T-helper 17 cell (primary cell): Measurements from ENCODE around the gene SDK1. TPM values are rescaled to one million over a fixed set of nuclear protein-coding genes. Genes with fewer than 3 reads are reported as not detected.

Source experiments
- ATAC-seq: fragments of 150-1000 bp; cut with Tn5 transposase; 2 replicates; pipeline ENCODE4 v1.10.0; 2021; ENCODE audit warnings: mild to moderate bottlenecking, moderate library complexity
- DNase-seq, 3 donors: peaks; one replicate each; pipeline versions ENCODE4 v3.0.0 to v3.0.0-alpha.2; 2020 to 2021
- H3K9me3 ChIP-seq: one replicate; pipeline ENCODE4 v1.7.0; 2013; ENCODE audit warnings: low read length, mild to moderate bottlenecking; ENCODE audit not compliant: control insufficient read depth, poor library complexity, severe bottlenecking
- H3K27ac Mint-ChIP-seq: one replicate; pipeline ENCODE4 v1.8.0; 2022; ENCODE audit warnings: mild to moderate bottlenecking, moderate library complexity, mixed read lengths
- H3K27me3 Mint-ChIP-seq: one replicate; pipeline ENCODE4 v1.8.0; 2022; ENCODE audit warnings: mixed read lengths
- H3K36me3 Mint-ChIP-seq: one replicate; pipeline ENCODE4 v1.8.0; 2022; ENCODE audit warnings: low read depth, mixed read lengths
- H3K4me1 Mint-ChIP-seq: one replicate; pipeline ENCODE4 v1.8.0; 2022; ENCODE audit warnings: mild to moderate bottlenecking, mixed read lengths
- H3K4me3 Mint-ChIP-seq: one replicate; pipeline ENCODE4 v1.8.0; 2022; ENCODE audit warnings: mild to moderate bottlenecking, moderate library complexity, mixed read lengths
- total RNA-seq, 4 donors: library from RNA in 2 of 4; stranded (reverse) in 2 of 4; gene quantifications; one replicate each; pipeline ENCODE4 v1.2.3 and lab custom pipeline; 2022 to 2026

The SDK1 gene
- total RNA-seq, 2 donors from 2014 or later = 0.12 to 0.13 TPM

DNA sequence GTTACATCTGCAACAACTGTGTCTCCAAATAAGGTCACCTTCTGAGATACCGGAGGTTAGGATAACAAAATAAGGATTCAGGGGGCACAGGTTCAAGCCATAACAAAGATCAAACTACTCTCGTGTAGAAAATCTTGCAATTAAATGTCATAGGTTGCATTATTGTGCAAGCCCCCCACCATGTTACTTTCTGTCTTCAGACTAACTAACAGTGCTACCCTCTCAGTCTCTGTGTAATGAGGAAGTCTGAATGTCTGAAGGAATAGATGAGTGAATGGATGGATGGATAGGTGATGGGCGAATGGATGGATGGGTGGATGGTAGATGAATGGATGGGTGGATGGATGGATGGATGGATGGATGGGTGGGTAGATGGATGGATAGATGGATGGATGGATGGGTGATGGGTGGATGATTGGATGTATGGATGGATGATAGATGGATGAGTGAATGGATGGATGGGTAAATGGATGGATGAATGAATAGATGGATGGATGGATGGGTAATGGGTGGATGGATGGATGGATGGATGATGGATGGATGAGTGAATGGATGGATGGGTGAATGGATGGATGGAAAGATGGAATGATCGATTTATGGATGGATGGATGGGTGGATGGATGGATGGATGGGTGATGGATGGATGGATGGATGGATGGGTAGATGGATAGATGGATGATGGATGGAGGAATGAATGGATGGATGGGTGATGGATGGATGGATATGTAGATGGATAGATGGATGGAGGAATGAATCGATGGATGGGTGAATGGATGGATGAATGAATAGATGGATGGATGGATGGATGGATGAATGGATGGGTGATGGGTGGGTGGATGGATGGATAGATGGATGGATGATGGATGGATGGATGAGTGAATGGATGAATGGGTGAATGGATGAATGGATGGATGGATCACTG, 823.8 kb downstream of the SDK1 start:
- Mint-ChIP-seq H3K36me3 (peaks cover 2% of the 10 kb centered on the region), H3K27ac (no peak overlapping the region), H3K4me3 (no peak overlapping the region), H3K27me3 (no peaks in the 10 kb centered on the region), H3K4me1 (no peaks in the 10 kb centered on the region)
- H3K9me3 ChIP-seq = no peaks in the 10 kb centered on the region
- DNase-seq (no peak), ATAC-seq (no peak)

DNA sequence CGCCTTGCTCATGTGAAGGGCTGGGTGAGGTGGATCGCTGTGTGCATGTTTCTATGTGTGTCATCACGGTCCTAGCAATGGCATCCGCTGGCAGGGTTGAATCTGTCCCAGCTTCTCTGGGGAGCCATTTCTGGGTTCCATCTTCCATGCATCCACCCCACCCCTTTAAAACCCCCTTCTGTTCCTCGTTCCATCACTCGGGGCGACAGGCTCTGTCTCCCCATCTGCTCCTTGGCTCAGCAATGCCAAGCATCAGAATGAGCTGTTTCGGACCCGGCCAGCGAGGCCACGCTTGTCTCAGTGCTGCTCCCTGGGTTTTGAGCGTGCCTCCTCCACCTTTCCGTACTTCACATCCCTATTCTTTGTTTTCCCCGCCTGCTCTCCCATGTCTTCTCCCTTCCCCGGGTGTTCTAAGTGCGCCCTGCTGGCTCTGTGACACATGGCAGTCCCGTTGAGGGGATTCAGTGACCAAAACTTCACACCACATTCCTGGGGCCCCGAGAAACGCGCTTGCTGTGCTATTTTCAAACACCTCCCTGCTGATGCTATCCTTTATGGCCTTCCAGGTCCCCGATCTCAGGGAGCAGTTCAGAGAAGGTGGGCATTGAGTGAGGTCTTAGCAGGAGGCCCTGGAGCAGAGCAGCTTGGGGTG, 827.0 kb downstream of the SDK1 start:
- DNase-seq (no peak), ATAC-seq (no peak)
- H3K4me1 Mint-ChIP-seq = no peaks in the 10 kb centered on the region
- H3K9me3 ChIP-seq = no peaks in the 10 kb centered on the region
- H3K4me3 Mint-ChIP-seq = no peak overlapping the region
- no peaks in the 10 kb centered on the region for H3K27me3 Mint-ChIP-seq
- no peaks in the 10 kb centered on the region for H3K36me3 Mint-ChIP-seq
- no peak overlapping the region for H3K27ac Mint-ChIP-seq

DNA sequence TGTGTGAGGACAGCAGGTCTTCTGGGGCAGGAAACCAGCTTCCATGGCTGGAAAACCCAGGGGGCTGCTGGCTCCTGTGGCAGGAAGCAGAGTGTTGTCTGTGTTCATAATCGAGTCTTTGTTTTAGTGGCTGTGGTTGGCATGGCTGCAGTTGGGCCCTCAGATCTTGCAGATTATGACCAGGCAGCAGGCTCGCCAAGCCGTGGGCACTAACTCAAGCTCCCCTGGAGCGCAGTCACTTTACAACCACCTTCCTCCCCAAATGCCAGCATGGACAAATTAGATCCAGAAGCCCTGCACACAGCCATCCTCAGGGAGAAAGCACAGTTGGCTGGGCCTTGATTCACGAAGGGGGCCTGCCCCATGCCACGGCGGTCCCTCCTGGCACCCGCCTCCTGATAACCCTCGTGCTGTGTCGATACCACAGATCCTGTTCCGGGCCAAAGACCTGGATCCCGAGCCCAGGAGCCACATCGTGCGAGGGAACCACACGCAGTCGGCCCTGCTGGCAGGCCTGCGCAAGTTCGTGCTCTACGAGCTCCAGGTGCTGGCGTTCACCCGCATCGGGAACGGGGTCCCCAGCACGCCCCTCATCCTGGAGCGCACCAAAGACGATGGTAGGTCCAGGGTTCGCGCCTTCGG, 828.5 kb downstream of the SDK1 start:
- no peaks in the 10 kb centered on the region for H3K9me3 ChIP-seq
- no peak overlapping the region for H3K27ac Mint-ChIP-seq
- no peak for DNase-seq
- H3K27me3 Mint-ChIP-seq = no peaks in the 10 kb centered on the region
- no peaks in the 10 kb centered on the region for H3K4me1 Mint-ChIP-seq
- ATAC-seq = no peak
- H3K4me3 Mint-ChIP-seq = no peak overlapping the region
- no peaks in the 10 kb centered on the region for H3K36me3 Mint-ChIP-seq

DNA sequence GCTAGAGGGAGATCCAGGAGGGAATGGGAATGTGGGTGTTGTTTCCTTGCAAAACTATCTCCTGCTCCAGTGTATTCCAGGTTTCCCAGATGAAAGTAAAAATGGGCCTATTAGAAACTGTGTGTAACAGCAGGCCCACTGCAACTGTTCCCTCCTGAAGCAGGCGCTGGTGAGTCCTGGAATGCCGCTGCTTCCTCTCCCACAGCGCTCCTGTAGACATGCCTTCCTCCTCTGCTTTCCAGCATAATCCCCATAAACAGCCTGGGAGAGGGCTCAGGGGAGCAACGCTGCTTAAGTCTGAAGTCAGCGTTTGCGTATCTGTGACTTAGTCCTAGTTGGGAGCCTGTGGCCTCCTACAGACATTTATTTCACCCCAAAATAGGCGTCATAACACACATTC, 830.0 kb downstream of the SDK1 start:
- Mint-ChIP-seq H3K36me3 (no peaks in the 10 kb centered on the region), H3K27ac (no peak overlapping the region), H3K4me3 (no peak overlapping the region), H3K4me1 (no peaks in the 10 kb centered on the region), H3K27me3 (no peaks in the 10 kb centered on the region)
- DNase-seq = no peak
- no peak for ATAC-seq
- H3K9me3 ChIP-seq = no peaks in the 10 kb centered on the region

DNA sequence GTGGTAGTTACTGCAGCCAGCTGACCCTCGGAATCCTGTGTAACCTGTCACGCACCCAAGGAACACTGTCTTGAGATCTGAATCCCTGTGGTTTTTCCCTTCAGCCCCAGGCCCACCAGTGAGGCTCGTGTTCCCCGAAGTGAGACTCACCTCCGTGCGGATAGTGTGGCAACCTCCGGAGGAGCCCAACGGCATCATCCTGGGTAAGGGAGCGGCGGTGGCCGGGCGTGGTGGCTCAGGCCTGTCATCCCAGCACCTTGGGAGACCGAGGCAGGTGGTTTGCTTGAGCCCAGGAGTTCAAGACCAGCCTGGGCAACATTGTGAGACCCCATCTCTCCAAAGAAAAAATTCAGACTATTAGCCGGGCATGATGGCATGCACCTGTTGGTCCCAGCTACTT, 831.2 kb downstream of the SDK1 start:
- no peaks in the 10 kb centered on the region for H3K9me3 ChIP-seq
- Mint-ChIP-seq H3K4me3 (no peak overlapping the region), H3K4me1 (no peaks in the 10 kb centered on the region), H3K27me3 (no peaks in the 10 kb centered on the region), H3K36me3 (no peaks in the 10 kb centered on the region), H3K27ac (no peak overlapping the region)
- DNase-seq (no peak), ATAC-seq (no peak)

DNA sequence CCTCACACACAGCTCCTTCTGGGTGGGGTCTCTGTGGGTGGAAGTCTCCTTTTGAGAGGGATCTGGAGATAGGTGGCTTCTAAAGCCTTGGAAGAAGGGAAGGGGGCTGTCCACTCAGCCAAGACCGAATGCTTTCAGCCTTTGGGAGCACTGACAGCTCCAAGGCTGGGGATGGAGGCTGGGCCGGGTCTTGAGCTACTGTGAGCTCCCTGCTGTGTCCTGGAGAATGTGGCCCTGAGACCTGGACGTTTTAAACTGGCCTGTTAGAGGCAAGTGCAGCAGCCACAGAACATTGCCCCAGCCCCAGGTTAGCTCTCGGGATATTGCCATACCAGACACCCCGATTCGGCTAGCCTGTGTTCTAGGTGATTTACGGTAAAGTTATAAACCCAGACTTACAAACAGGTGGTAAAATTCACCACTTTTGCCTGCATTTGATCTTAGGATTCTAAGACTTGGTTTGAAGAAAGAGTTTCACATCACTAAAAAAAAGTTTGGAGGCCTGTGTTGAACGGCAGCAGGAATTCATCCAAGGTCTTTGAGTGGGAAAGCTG, 832.5 kb downstream of the SDK1 start:
- no peaks in the 10 kb centered on the region for H3K9me3 ChIP-seq
- Mint-ChIP-seq H3K27ac (no peak overlapping the region), H3K4me3 (no peak overlapping the region), H3K27me3 (no peaks in the 10 kb centered on the region), H3K4me1 (no peaks in the 10 kb centered on the region), H3K36me3 (no peaks in the 10 kb centered on the region)
- no peak for DNase-seq
- no peak for ATAC-seq

DNA sequence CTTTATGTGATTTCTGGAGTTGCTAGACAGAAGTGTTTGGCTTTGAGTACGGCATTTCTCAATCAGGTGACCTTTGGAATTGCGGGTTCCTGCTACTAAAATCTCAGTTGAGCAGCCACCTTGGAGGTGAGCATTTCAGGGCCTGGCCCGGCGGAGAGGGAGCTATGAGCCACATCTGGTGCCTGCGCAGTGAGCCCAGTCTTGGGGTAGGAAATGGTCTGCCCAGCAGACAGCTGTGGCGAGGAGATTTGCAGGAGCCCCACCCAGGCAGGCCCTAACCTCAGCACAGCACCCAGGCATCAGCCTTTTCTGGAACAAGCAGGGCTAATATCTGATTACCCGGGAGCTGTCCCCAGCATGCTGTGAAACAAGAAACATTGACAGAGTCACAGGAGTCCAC, 833.2 kb downstream of the SDK1 start:
- ATAC-seq = no peak
- H3K9me3 ChIP-seq = no peaks in the 10 kb centered on the region
- H3K4me3 Mint-ChIP-seq = no peak overlapping the region
- DNase-seq = no peak
- no peaks in the 10 kb centered on the region for H3K4me1 Mint-ChIP-seq
- no peaks in the 10 kb centered on the region for H3K27me3 Mint-ChIP-seq
- H3K27ac Mint-ChIP-seq = no peak overlapping the region
- no peaks in the 10 kb centered on the region for H3K36me3 Mint-ChIP-seq

DNA sequence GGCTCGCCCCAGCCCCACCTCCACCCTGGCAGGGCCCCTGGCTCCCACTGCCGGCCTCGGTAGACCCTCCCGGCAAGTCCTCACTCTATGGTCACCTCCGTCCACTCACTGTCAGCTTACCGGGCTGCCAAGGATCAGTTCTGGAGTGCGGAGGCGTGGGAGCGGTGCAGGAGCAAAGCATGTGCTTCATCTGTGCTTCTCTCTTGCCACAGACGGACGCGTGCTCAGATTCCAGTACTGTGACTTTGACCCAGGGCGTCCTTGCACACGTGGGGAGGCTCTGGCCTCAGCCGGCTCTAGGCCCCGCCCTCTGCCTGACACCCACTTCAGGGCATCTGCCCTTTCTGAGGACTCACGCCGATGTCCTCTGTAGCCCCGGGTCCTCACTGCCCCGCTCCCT, 833.6 kb downstream of the SDK1 start:
- no peaks in the 10 kb centered on the region for H3K36me3 Mint-ChIP-seq
- no peak overlapping the region for H3K27ac Mint-ChIP-seq
- H3K9me3 ChIP-seq = no peaks in the 10 kb centered on the region
- ATAC-seq = no peak
- no peaks in the 10 kb centered on the region for H3K4me1 Mint-ChIP-seq
- DNase-seq = no peak
- H3K27me3 Mint-ChIP-seq = no peaks in the 10 kb centered on the region
- H3K4me3 Mint-ChIP-seq = no peak overlapping the region

DNA sequence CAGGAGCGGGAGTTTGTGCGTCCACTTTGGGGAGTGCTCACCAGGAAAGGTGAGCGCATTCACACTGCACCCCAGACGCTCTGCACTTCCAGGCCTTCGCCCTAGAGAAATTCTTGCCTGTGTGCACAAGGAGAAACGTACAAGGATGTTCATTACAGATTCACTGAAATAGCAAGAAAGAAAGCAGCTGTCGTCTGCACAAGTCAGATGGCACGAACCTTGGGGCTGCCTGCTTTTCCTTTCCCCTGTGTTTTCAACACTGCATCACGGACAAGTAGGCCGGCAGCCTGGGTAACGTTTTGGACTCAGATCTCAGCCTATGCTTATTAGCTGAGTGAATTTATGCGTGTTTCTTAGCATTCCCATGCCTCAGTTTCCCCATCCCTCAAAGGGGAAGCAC, 834.2 kb downstream of the SDK1 start:
- no peak for DNase-seq
- Mint-ChIP-seq H3K27ac (no peak overlapping the region), H3K36me3 (no peaks in the 10 kb centered on the region), H3K4me3 (no peak overlapping the region), H3K27me3 (peaks cover 2% of the 10 kb centered on the region), H3K4me1 (no peaks in the 10 kb centered on the region)
- ATAC-seq = no peak
- H3K9me3 ChIP-seq = no peaks in the 10 kb centered on the region

DNA sequence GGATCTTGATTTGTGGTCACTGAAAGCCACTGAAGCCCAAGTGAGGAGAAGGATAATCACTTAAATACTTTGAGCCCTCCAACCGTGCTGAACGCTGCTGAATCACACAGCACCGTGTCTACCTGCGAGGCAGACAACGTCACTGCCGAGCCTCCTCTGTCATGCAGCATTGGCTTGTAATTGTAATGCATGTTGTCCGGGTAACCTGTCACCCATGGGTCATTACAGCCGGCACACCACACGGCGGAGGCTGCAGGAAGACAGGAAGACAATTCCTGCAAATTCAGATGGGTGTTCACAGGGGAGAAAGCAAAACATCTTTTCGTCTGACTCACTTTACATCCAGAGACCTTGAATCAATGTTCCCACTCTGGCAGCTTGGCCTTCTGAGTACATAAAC, 835.0 kb downstream of the SDK1 start:
- Mint-ChIP-seq H3K27me3 (peaks cover 6% of the 10 kb centered on the region), H3K4me1 (no peaks in the 10 kb centered on the region), H3K36me3 (no peaks in the 10 kb centered on the region), H3K27ac (no peak overlapping the region), H3K4me3 (no peak overlapping the region)
- ATAC-seq = no peak
- DNase-seq = no peak
- no peaks in the 10 kb centered on the region for H3K9me3 ChIP-seq

DNA sequence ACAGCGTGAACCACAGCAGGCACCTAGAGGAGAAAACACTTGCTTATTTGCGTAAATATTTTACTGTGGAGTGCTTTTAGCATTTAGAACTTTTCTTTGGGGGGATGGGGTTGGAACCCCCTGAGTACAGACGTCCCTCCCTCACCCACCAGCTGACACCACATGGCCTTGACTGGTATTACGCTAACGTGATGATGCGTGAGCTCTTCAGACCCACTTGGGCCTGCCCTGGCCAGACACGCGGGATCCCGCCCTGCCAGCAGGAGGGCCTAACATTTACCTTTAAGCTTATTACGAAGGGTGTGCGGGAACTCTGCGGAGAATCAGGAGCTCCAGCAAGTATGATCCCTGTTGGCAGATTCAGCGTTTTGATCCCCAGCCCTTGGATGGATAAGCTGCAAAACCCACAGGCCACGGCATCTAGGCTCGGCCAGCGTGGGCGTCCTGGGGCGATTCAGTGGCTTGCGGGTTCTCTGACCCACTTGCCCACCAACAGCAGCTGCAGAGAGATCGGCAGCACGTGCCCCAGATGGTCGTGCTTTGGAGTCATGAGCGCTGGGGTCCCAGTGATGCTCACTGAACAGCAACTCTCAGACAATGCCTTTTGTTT, 835.6 kb downstream of the SDK1 start:
- no peak overlapping the region for H3K27ac Mint-ChIP-seq
- no peak overlapping the region for H3K4me3 Mint-ChIP-seq
- DNase-seq = no peak
- H3K9me3 ChIP-seq = no peaks in the 10 kb centered on the region
- no peaks in the 10 kb centered on the region for H3K4me1 Mint-ChIP-seq
- H3K36me3 Mint-ChIP-seq = no peaks in the 10 kb centered on the region
- no peak for ATAC-seq
- peaks cover 6% of the 10 kb centered on the region for H3K27me3 Mint-ChIP-seq

DNA sequence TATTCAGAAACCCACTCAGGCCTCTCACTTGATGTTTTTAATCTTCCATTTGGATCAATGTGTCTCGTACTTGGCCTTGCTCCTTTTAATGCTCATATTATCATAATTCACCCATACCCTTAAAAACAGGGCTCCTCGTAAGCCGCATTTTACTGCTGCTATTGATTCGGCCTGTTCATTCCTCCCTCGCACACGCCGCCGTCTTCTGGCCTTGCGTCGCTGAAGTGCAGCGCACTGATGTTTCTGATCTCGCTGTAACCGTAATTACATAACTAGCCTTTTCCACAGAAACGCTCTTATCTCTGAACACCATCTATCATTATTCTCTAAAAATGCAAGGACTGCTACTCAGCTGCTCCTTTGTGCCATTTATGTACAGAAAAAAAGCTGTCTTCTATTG, 836.5 kb downstream of the SDK1 start:
- DNase-seq = no peak
- no peak overlapping the region for H3K27ac Mint-ChIP-seq
- H3K27me3 Mint-ChIP-seq = peaks cover 6% of the 10 kb centered on the region
- no peaks in the 10 kb centered on the region for H3K36me3 Mint-ChIP-seq
- no peak overlapping the region for H3K4me3 Mint-ChIP-seq
- no peak for ATAC-seq
- no peaks in the 10 kb centered on the region for H3K9me3 ChIP-seq
- no peaks in the 10 kb centered on the region for H3K4me1 Mint-ChIP-seq

DNA sequence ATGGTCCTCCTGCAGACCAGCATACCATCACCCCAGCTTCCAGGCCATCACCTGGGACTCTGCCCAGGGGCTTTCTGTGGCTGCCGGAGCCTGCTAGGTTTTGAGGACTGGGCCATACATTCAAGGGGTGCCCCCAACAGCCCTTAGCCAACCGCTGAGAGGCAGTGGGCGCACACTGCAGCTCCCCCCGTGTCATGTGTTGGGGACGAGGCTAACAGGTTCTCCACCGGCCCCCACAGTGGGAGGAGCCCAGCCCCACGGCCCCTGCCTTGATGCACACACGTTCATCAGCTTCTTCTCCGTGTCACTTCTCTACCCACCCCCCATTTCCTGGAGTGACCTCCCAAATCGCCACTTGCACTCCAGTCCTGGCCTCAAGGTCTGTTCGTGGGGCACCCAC, 837.8 kb downstream of the SDK1 start:
- no peaks in the 10 kb centered on the region for H3K36me3 Mint-ChIP-seq
- no peaks in the 10 kb centered on the region for H3K4me1 Mint-ChIP-seq
- ATAC-seq (no peak), DNase-seq (no peak)
- H3K4me3 Mint-ChIP-seq = no peak overlapping the region
- peaks cover 6% of the 10 kb centered on the region for H3K27me3 Mint-ChIP-seq
- H3K27ac Mint-ChIP-seq = no peak overlapping the region
- H3K9me3 ChIP-seq = no peaks in the 10 kb centered on the region
